ENCODE measurements around the gene XPO5. TPM values are rescaled to one million over a fixed set of nuclear protein-coding genes. Genes with fewer than 3 reads are reported as not detected.
A peak's percentile ranks its signal among the peaks of the same experiment; 100 is the strongest.

The XPO5 gene
- total RNA-seq, 1 experiment from 2014 or later = 114 TPM

DNA sequence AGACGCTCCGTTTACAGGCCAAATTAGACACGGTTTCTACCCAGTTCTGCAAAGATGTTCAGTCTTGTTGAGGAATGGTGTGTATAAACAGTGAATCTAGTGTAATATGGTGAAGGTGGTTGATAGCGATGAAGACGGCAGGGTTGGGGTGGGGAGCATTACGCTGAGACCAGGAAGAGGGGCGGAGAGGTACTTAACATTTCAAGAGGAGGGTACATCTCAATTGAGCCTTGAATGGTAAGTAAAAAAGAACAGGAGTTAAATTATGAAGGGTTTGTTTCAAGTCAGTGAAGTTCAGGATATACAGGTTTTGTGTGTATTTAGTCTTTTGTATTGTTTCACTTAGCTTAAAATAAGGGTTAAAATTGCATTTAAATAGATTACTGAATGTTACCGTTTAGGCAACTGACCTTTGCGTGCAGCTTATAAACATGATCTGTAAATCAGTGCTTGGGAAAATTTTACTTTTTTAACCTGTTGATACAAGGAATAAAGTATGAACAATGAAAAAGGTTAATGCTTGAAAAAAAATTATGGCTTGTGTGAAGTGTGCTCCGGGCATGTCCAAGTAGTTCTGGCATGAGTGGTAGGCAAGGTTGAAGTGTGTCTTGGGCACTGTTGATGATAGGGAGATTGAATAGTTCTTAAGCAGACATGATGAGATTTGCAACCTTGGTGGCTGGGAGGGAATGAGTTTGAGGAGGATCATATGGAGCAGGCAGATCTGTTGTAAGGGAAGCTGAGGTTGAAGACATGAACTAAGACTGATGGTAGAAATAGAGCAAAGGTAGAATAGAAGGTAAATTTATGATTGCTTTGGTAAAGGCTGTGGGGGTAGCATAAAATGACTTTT lies 58.1 kb downstream of the XPO5 start:
- Histone ChIP-seq H4K8ac (replicated peaks; ENCODE audit: insufficient read length, low read depth, low read length) (no peak overlapping the region), H3K18ac (ENCODE audit: insufficient read length, low read depth, low read length) (no peak overlapping the region), H4K5ac (ENCODE audit: insufficient read length, low read depth, low read length) (no peak overlapping the region), H3K9me3 (ENCODE audit: control insufficient read depth, low read depth, low read length) (no peaks in the 10 kb centered on the region), H2BK120ac (ENCODE audit: low read depth, low read length, poor library complexity, severe bottlenecking) (no peak overlapping the region), H2BK5ac (ENCODE audit: insufficient read length, low read length) (no peak overlapping the region), H2BK20ac (ENCODE audit: low read depth, low read length, poor library complexity, severe bottlenecking) (no peak overlapping the region), H4K91ac (ENCODE audit: insufficient read length, low read depth, low read length) (no peak overlapping the region), H3K23me2 (ENCODE audit: insufficient read length, low read depth, low read length, poor library complexity, severe bottlenecking) (peaks cover 9% of the 10 kb centered on the region), H3K4me1 (ENCODE audit: insufficient read depth, low read length) (no peaks in the 10 kb centered on the region), H3K79me2 (ENCODE audit: insufficient read depth, low read length) (peaks cover 17% of the 10 kb centered on the region; the same call in 1 of the 2 replicates), H2AFZ (ENCODE audit: low read length) (no peak overlapping the region), H2AK5ac (ENCODE audit: insufficient read length, low read length) (no peak overlapping the region), H4K20me1 (ENCODE audit: control insufficient read depth, insufficient read depth, insufficient read length) (no peaks in the 10 kb centered on the region), H3K14ac (ENCODE audit: insufficient read depth, low read length) (peak overlapping the region; percentile 94), H3K27me3 (ENCODE audit: insufficient read depth, low read length) (no peaks in the 10 kb centered on the region), H3K4me2 (ENCODE audit: insufficient read depth, insufficient read length, low read length) (peak overlapping the region; percentile 98), H3K23ac (ENCODE audit: insufficient read length, low read depth, low read length) (no peak overlapping the region), H3T11ph (ENCODE audit: low read length) (no peak overlapping the region), H3K27ac (ENCODE audit: insufficient read length, low read depth, low read length) (no peak overlapping the region), H3K56ac (ENCODE audit: insufficient read length, low read depth, low read length) (no peak overlapping the region), H3K9ac (ENCODE audit: extremely low read depth, insufficient read length, low read length) (peak overlapping the region; percentile 99), H2BK12ac (ENCODE audit: insufficient read length, low read depth, low read length) (no peak overlapping the region), H3K79me1 (ENCODE audit: insufficient read depth, low read depth, low read length, poor library complexity, severe bottlenecking) (peaks cover 13% of the 10 kb centered on the region), H2BK15ac (ENCODE audit: low read depth, low read length) (no peak overlapping the region), H3K4ac (ENCODE audit: low read depth, low read length) (no peak overlapping the region)
- Mint-ChIP-seq H3K27me3 (ENCODE audit: low read depth) (no peaks in the 10 kb centered on the region), H3K4me1 (peaks cover 12% of the 10 kb centered on the region in 2 experiments), H3K36me3 (ENCODE audit: insufficient read depth in 1 of 3, low read depth in 3 of 3) (peaks cover 35 to 43% (median 36%) of the 10 kb centered on the region in 3 experiments), H3K9me3 (no peaks in the 10 kb centered on the region), H3K27ac (no peak overlapping the region), H3K4me3 (no peak overlapping the region)
- TF ChIP-seq, protein P1, sequence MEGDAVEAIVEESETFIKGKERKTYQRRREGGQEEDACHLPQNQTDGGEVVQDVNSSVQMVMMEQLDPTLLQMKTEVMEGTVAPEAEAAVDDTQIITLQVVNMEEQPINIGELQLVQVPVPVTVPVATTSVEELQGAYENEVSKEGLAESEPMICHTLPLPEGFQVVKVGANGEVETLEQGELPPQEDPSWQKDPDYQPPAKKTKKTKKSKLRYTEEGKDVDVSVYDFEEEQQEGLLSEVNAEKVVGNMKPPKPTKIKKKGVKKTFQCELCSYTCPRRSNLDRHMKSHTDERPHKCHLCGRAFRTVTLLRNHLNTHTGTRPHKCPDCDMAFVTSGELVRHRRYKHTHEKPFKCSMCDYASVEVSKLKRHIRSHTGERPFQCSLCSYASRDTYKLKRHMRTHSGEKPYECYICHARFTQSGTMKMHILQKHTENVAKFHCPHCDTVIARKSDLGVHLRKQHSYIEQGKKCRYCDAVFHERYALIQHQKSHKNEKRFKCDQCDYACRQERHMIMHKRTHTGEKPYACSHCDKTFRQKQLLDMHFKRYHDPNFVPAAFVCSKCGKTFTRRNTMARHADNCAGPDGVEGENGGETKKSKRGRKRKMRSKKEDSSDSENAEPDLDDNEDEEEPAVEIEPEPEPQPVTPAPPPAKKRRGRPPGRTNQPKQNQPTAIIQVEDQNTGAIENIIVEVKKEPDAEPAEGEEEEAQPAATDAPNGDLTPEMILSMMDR (conservative IDR thresholded peaks at IDR 0.05) = no peak
- WGBS (ENCODE audit: extremely low coverage, insufficient read length, low lambda C conversion rate) = no CpG with 5 or more reads among the region's 10 CpGs
- DNase-seq = no peak
